NCI-H69 (cell line): Measurements from ENCODE around the gene FGFR2.

Experiments
- DNase-seq: peaks from one replicate; lab custom pipeline; 2025; lab: John Stamatoyannopoulos, UW

FGFR2 gene

GRCh38 chr10:121452581-121452980, 145.7 kb downstream of the FGFR2 start:
- no peak for DNase-seq

GRCh38 chr10:121450247-121450646, 148.0 kb downstream of the FGFR2 start:
- DNase-seq: peak; percentile 65

GRCh38 chr10:121449482-121449924, 148.7 kb downstream of the FGFR2 start:
- DNase-seq: peak; percentile 29

GRCh38 chr10:121448766-121449421, 149.3 kb downstream of the FGFR2 start:
- DNase-seq: no peak

DNA sequence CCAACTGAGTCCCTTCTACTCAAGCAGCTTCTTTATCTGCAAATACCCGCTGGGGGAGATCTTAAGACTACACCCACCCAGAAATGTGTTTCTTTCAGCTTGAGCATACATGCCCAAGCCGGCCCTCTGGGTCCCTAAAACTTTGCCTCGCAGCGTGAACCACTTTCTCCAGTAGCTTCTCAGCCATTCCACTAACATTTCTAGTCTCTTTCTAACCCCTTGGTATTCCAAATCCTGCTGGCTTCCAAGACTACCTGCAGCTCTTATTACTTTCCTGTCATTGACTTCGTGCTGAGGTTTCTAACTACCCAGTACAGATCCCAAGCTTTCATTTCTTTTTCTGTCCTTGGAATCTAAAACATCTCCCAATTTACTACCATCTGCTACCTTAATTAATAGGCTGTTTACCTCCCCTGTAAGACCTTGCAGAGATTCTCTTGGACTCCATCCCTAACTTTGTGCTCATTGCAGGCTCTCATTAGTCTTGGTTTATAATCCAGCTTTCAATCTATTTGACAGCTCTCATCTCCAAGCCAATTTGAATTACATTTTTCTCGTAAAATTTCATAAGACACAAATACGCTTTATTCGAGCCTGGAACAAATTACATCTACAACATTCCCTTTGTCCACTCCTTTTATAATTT, 153.6 kb downstream of the FGFR2 start:
- no peak for DNase-seq

- no peak for DNase-seq
Observed at GRCh38 chr10:121442086-121442935, 155.9 kb downstream of the FGFR2 start.

DNA sequence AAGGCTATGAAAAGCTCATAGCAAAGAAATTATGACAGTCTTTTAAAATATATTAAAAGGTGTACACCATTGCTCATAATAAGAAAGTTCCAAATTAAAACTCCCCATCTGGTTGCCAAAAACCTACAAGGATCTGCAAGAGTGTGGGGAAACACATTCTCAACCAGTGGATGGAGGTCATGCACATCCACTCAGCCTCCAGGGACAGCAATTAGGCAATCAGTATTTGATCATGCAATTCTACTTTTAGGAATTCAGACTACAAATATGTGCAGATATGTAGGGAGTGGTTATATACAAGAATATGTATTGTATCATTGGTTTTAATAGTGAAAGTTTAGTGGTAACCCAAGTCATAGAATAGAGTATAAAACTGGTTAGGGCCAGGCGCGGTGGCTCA, 157.8 kb downstream of the FGFR2 start:
- no peak for DNase-seq

- DNase-seq: no peak
Observed at GRCh38 chr10:121438333-121438732, 159.9 kb downstream of the FGFR2 start.

- DNase-seq: peak; percentile 3
Observed at GRCh38 chr10:121437596-121437995, 160.6 kb downstream of the FGFR2 start.

- no peak for DNase-seq
Observed at GRCh38 chr10:121436630-121437341, 161.5 kb downstream of the FGFR2 start.

- DNase-seq: no peak
Observed at GRCh38 chr10:121436281-121436629, 162.0 kb downstream of the FGFR2 start.

DNA sequence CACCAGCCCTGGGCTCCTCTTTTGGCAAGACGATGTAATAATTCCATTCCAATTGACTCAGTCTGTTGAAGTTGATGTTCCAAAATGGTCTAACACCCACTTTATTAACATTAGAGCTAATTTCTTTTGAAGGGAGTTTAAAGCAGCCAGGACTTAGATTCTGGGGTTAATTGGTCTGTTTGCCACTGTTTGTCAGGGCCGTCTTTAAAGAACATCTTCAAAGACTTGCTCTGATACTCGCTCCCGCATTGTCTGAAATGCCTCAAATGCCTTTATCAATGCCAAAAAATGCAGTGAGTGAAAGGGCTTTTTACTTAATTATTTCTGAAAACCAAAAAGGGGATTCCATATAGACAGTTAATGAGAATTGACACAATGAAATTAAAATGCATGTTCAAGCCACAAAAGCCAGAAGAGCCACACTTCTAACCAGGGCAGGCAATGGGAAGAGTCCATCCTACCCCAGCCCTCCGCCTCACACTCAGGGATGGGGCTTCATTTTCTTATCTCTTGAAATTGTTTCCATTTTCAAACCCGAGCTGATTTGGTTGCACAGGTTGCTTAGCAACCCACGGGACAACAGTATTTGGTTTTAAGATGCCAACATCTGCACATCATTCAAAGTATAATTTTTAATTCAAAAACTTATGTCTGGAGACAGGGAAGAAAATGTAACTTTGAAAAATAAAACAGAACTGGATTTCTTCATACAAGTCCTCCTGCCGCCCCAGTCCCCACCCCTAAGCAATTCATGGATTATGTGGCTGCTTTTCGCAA, 163.0 kb downstream of the FGFR2 start:
- DNase-seq: no peak

DNA sequence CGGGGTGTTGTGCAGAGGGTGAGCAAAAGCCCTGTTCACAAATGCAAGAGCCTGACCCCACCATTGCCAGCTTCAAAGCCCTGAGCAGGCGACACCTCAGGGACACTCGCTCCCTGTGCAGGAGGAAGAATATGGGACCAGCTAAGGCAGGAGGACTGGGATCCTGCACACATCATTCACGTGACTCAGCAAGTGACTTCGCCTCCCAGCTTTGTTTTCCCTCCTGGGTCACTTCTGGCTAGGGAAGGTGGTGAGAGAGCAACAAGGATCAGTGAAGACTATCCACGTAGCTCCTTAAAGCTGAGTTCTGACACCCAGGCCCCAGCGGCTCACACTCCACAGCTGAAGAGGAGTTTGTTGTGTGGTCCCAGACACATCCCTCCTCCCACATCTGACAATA, 164.3 kb downstream of the FGFR2 start:
- DNase-seq: no peak

DNA sequence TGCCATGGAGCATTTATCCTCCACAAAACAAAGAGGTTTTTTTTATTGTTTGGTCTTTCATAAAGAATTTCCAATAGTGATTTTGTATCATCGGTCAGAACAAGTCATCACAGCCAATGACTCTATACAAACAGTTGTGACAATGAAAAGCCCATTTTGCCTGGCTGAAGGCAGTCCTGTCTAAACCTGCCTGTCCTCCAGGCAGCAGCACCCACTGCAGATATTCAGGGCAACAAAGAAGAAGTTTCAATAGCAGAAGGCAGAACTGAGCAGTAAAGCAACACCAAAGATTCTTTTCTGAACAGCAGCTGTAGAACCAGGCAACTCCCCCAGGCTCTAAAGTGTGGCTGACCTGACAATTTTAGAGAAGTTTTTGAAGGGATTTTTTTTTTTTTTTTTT, 169.4 kb downstream of the FGFR2 start:
- DNase-seq: no peak
